GM19351 (cell line): ENCODE measurements around the gene RELN.

Source experiments
- ATAC-seq: cut with Tn5 transposase; IDR thresholded peaks from one replicate; pipeline ENCODE4 v1.9.1; 2021; ENCODE audit warnings: mild to moderate bottlenecking, moderate library complexity; ENCODE audit not compliant: unreplicated experiment

Gene RELN

GRCh38 chr7:103990991-103991390, 1.5 kb upstream of the RELN start:
- ATAC-seq = no peak

DNA sequence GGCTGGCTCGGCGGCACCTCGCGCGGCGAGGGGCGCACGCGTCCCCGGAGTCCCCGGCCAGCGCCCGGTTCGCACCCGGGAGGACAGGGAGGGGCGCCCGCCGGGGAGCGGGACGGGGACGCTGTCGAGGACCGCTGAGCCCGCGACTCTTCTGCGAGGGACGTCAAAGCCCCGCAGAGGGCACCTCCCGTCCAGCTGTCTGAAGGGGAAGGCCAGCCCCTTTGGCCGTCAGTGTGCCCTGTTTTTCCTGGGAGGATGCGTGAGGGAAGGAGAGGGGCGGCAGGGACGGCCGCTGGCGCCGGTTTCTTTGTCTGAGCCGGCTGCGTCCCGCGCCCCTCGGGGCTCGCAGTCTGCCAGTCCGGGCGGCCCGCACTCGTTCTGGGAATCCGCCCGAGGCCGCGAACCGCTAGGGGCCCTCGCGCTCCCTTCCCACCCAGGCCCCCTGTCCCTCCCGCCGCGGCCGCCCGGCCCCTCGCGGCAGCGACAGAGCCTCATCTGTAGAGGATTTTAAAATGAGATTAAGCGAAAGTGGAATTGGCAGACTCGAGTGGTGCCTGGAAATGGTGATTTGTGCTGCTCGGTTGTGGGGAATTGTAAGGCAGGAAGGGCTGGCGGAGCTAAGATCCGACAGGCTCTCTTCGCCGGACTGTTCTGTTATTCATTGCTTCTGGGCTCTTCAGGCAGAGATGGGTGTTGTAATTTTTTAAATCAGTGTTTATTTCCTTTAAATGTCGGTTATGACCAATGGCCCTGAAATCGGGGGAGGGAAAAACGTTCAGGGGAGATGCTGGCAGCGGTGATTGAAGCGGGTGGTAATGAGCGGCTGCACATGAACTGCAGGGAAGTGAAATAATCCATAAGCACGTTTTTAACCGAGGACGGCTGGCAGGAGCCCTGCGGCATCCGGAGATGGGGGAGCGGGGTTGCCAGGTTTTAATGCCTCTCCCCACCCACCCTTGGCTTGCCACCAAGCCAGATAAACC, 618 bp upstream of the RELN start:
- no peak for ATAC-seq

- ATAC-seq = no peak
Observed at GRCh38 chr7:103988468-103989199, 824 bp downstream of the RELN start.

DNA sequence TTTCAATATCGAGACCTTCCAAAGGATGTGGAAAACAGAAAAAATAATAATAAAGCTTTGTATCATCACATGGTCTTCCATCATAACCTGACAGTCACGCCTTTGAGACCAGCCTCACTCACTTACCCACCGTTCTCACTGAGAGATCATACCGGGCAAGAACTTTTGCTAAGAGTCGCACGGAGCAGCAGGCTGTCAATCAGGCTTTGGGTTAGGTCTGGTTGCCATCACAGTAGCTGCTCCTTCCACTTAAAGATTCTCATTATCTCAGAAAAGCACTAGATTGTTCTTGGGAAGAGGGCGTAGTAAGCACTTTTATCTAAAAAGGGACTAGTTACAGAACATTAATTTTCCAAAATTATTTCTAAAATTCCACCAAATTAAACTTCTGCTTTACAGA, 2.0 kb downstream of the RELN start:
- ATAC-seq = no peak

- ATAC-seq = no peak
Observed at GRCh38 chr7:103985565-103986126, 3.8 kb downstream of the RELN start.

- ATAC-seq = no peak
Observed at GRCh38 chr7:103984050-103984449, 5.4 kb downstream of the RELN start.

GRCh38 chr7:103983201-103983977, 6.1 kb downstream of the RELN start:
- no peak for ATAC-seq

GRCh38 chr7:103981003-103981423, 8.4 kb downstream of the RELN start:
- ATAC-seq = no peak

DNA sequence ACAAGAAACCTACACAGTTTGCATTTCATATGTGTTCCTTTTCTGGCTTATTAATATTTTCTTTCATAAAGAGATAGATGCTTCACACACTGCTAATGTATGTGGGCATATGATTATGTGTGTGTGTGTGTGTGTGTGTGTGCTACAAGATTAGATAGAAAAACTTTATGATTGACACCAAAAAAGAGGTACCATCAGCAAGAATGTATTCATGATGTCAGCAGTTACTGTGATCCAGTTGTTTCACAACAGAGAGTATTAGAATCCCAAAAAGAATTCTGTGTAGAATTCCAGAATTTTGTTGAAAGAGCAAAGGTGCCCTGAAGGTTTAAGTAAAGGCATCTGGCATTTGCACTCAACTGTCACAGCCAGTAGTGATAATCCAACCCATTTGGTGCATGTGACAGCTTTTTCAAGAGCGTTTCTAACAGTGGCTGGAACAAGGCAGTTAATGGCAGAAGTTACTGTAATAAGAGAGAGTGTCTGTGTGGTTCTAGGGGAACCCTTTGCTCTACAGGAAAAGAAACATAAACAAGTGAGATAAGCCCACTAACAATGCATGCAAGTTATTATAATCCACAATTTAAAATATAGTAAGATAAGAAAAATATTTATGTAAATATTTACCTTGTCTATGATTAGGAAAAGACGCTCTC, 16.6 kb downstream of the RELN start:
- ATAC-seq = no peak

DNA sequence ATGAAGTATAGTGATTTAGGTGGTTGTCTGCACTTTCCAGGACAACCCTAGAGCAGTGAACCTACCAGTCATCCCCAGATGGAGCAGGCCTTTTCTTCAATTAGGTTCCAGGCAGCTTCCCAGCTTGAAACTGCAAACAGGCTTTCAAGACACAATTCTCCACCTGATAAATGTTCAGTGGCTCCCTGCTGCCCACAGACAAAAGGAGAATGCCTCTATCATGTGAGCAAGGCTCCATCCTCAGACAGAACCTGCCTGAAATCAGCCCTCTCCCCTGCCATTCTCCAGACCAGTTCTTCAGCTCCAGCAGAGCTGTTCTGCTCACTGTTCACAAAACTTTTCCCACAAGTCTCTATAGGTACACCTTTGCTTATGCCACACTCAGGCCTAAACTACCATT, 22.1 kb downstream of the RELN start:
- ATAC-seq = no peak

DNA sequence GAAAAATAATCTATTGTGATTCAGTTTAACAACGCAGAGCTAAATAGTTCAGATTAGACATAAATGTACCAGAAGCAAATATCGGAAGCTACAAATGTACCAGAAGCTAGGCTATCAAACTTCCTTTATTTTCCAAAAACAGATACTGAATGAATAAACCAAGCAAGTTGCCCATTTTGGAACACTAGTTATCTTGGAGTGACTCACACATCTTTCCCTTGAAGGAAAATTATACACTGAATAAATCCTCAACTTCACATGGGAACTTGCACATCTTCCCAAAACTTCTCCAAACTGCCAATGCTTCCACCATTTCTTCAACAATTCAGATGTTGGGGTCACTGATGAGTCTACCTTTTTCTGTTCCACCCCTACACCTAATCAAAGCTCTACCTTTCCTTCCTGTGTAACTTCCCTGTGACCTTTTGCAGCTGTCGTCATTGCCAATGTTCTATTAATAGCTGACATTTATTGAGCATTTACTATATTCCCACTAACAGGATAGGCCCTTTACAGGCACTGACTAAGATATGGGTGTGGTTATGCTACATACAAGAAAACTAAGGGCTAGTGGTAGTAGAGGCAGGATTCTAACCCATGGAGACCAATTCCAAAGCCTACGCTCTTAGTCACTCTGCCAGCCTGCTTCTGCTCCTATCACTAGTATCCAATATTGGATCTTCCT, 22.7 kb downstream of the RELN start:
- no peak for ATAC-seq

- ATAC-seq = no peak
Observed at GRCh38 chr7:103964269-103964668, 25.2 kb downstream of the RELN start.

GRCh38 chr7:103962070-103962469, 27.4 kb downstream of the RELN start:
- no peak for ATAC-seq

DNA sequence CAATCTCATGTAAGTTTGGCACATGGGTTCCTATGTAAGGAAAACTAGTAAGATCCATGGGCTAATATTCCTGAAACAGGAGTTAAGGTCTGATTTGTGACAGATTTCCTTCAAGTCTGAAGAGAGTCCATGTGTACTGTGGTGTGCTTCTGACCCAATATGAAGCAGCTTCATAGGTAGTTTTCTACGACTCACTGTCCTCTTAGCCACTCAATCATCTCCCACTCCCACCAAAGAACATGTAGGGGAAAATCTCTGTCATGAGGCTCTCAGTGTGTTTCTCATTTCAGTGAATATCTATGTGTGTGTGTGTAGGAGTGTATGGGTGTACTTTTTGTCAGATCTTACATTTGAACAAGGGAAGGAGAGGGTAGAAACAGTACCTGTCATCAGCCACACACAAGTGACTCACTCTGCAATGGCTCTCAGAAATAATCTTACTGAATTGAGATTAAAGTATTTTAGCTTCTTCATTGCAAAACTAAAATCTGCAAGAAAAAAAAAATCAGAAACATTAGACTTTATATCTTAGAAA, 31.1 kb downstream of the RELN start:
- no peak for ATAC-seq

GRCh38 chr7:103955985-103956384, 33.5 kb downstream of the RELN start:
- no peak for ATAC-seq

GRCh38 chr7:103952408-103952807, 37.0 kb downstream of the RELN start:
- ATAC-seq = no peak

GRCh38 chr7:103951311-103951710, 38.1 kb downstream of the RELN start:
- no peak for ATAC-seq

GRCh38 chr7:103949374-103949773, 40.1 kb downstream of the RELN start:
- ATAC-seq = no peak

GRCh38 chr7:103947026-103947655, 42.3 kb downstream of the RELN start:
- no peak for ATAC-seq
